Natural killer cell (primary cell): ENCODE measurements around the gene SIRT5. TPM values are rescaled to one million over a fixed set of nuclear protein-coding genes. Genes with fewer than 3 reads are reported as not detected.

Experiments
- ATAC-seq, 3 donors: fragments of 150-1000 bp in 2 of 3; fragments of 200-7000 bp in 1 of 3; cut with Tn5 transposase; 1 replicate in 1 of 3; 2 replicates in 2 of 3; pipeline ENCODE4 v1.10.0; 2021; ENCODE audit warnings: mild to moderate bottlenecking in 2 of 3, moderate library complexity in 2 of 3
- DNase-seq, 2 donors: peaks; one replicate each; pipeline versions ENCODE4 v3.0.0 to v3.0.0-alpha.2; 2013 to 2021; ENCODE audit warnings: mixed read lengths in 1 of 2
- H3K27ac ChIP-seq: one replicate; pipeline ENCODE4 v1.5.1; 2013; ENCODE audit warnings: mild to moderate bottlenecking, low read length
- H3K27me3 ChIP-seq: one replicate; pipeline ENCODE4 v1.6.1; 2013; ENCODE audit warnings: low read length; ENCODE audit not compliant: control insufficient read depth, insufficient read depth
- H3K36me3 ChIP-seq: one replicate; pipeline ENCODE4 v1.6.1; 2013; ENCODE audit warnings: low read length; ENCODE audit not compliant: control insufficient read depth, insufficient read depth
- H3K4me1 ChIP-seq: one replicate; pipeline ENCODE4 v1.6.1; 2013; ENCODE audit warnings: low read length; ENCODE audit not compliant: control insufficient read depth, insufficient read depth
- H3K4me3 ChIP-seq: one replicate; pipeline ENCODE4 v1.5.1; 2013; ENCODE audit warnings: low read length
- H3K9me3 ChIP-seq: one replicate; pipeline ENCODE4 v1.6.1; 2013; ENCODE audit warnings: low read length; ENCODE audit not compliant: control insufficient read depth, insufficient read depth
- H3K27ac Mint-ChIP-seq, 2 donors: one replicate each; pipeline ENCODE4 v1.8.0; 2022; ENCODE audit warnings: mild to moderate bottlenecking in 2 of 2, mixed read lengths in 2 of 2, moderate library complexity in 1 of 2
- H3K27me3 Mint-ChIP-seq, 2 donors: one replicate each; pipeline ENCODE4 v1.8.0; 2022; ENCODE audit warnings: low read depth in 2 of 2, mixed read lengths in 2 of 2
- H3K36me3 Mint-ChIP-seq: one replicate; pipeline ENCODE4 v1.8.0; 2022; ENCODE audit warnings: mixed read lengths
- H3K4me1 Mint-ChIP-seq, 2 donors: one replicate each; pipeline ENCODE4 v1.8.0; 2022; ENCODE audit warnings: mixed read lengths in 2 of 2
- H3K4me3 Mint-ChIP-seq: one replicate; pipeline ENCODE4 v1.8.0; 2022; ENCODE audit warnings: mild to moderate bottlenecking, moderate library complexity, mixed read lengths
- H3K9me3 Mint-ChIP-seq, 2 donors: one replicate each; pipeline ENCODE4 v1.8.0; 2022; ENCODE audit warnings: mixed read lengths in 2 of 2
- CTCF ChIP-seq: fragments of 200-600 bp; IDR thresholded peaks from one replicate; pipeline ENCODE4 v1.8.0; 2022; ENCODE audit warnings: antibody characterized with exemption
- WGBS: methylation state at CpG from one replicate; pipeline ENCODE4 v1.1.7; 2013; ENCODE audit warnings: missing lambda C conversion rate; ENCODE audit not compliant: insufficient coverage; 5-methylcytosine and 5-hydroxymethylcytosine counted together
- intact Hi-C: fragments of 100-400 bp; cut with micrococcal nuclease; formaldehyde crosslinking; loops from one replicate; pipeline ENCODE4 v1.14.2; 2022
- total RNA-seq, 4 donors: library from RNA; stranded (reverse); fragments of 120-200 nt in 1 of 4; gene quantifications; one replicate each; pipeline versions ENCODE4 v1.2.3 to v1.2.4, GENCODE V29; 2013 to 2022

The SIRT5 gene
- total RNA-seq, 3 donors from 2014 or later (not counting 1 experiment from before 2014, with no cell fraction given): 8.8 to 13.9 (median 12.2) TPM

GRCh38 chr6:13526727-13527670 is 47.4 kb upstream of the SIRT5 start:
- Histone ChIP-seq H3K36me3 (no peaks in the 10 kb centered on the region), H3K4me3 (no peak overlapping the region), H3K9me3 (no peaks in the 10 kb centered on the region), H3K27ac (peak overlapping the region; percentile 75), H3K27me3 (no peaks in the 10 kb centered on the region), H3K4me1 (peaks cover 19% of the 10 kb centered on the region)
- WGBS: 31% methylated on average over 17 of the region's 17 CpGs
- H3K4me1 Mint-ChIP-seq: peaks cover 17 to 24% of the 10 kb centered on the region in 2 donors
- TF ChIP-seq CTCF: no peak
- peak overlapping the region; percentile 75 to 83 for H3K27ac Mint-ChIP-seq
- H3K36me3 Mint-ChIP-seq: no peaks in the 10 kb centered on the region
- DNase-seq (peak; percentile 27 to 62), ATAC-seq (peak; percentile 86 to 91 (median 86))
- intact Hi-C loops: loop anchor here (5.0 kb wide), 2 partner anchors 40 to 100 kb away; partner anchors contain the start of gene GFOD1
- H3K4me3 Mint-ChIP-seq: peak overlapping the region; percentile 87
- no peaks in the 10 kb centered on the region for H3K27me3 Mint-ChIP-seq
- no peaks in the 10 kb centered on the region for H3K9me3 Mint-ChIP-seq

DNA sequence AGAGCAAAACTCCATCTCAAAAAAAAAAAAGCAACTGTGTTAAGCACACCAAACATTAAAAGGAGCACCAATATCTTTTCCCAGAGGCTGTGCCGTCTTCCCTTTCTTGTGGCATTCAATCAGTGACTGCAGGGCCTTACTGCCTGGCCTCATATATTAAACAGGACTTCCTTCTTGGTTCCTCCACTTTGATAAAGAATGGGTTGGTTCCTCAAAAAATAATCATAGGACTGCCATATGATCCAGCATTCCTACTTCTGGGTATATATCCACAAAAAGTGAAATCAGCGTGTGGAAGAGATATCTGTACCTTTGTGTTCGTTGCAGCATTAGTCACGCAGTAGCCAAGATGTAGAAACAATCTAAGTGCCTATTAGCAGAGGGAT is 46.7 kb upstream of the SIRT5 start:
- DNase-seq: no peak
- H3K36me3 ChIP-seq: no peaks in the 10 kb centered on the region
- peak overlapping the region; percentile 75 to 83 for H3K27ac Mint-ChIP-seq
- H3K27me3 ChIP-seq: no peaks in the 10 kb centered on the region
- peak overlapping the region; percentile 75 for H3K27ac ChIP-seq
- TF ChIP-seq CTCF: no peak
- peaks cover 17 to 24% of the 10 kb centered on the region in 2 donors for H3K4me1 Mint-ChIP-seq
- H3K9me3 ChIP-seq: no peaks in the 10 kb centered on the region
- H3K4me1 ChIP-seq: peaks cover 19% of the 10 kb centered on the region
- ATAC-seq: no peak
- H3K4me3 Mint-ChIP-seq: peak overlapping the region; percentile 14
- no peak overlapping the region for H3K4me3 ChIP-seq
- H3K27me3 Mint-ChIP-seq: no peaks in the 10 kb centered on the region
- no peaks in the 10 kb centered on the region for H3K36me3 Mint-ChIP-seq
- intact Hi-C loops: loop anchor here (5.0 kb wide), 2 partner anchors 40 to 100 kb away; partner anchors contain the start of gene GFOD1
- 77% methylated on average over 4 of the region's 4 CpGs for WGBS
- H3K9me3 Mint-ChIP-seq: no peaks in the 10 kb centered on the region

DNA sequence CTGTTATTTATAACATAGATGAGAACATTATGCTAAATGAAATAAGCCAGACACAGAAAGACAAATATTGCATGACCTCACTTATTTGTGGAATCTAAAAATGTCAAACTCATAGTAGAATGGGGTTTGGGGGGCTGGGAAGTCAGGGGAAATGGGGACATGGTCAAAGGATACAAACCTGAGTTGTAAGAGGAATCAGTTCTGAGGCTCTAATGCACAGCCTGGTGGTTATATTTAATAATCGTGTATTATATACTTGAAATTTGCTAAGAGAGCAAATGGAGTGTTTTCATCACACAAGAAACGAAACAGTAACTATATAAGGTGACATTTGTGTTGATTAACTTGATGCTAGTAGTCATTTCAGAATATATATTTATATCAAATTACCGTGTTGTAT is 46.2 kb upstream of the SIRT5 start:
- Mint-ChIP-seq H3K4me3 (peak overlapping the region; percentile 17), H3K9me3 (no peaks in the 10 kb centered on the region), H3K27ac (peak overlapping the region in 1 of 2 donors; percentile 83), H3K36me3 (no peaks in the 10 kb centered on the region), H3K4me1 (peaks cover 17 to 24% of the 10 kb centered on the region in 2 donors), H3K27me3 (no peaks in the 10 kb centered on the region)
- Histone ChIP-seq H3K4me1 (peaks cover 19% of the 10 kb centered on the region), H3K36me3 (no peaks in the 10 kb centered on the region), H3K27ac (no peak overlapping the region), H3K4me3 (no peak overlapping the region), H3K27me3 (no peaks in the 10 kb centered on the region), H3K9me3 (no peaks in the 10 kb centered on the region)
- 60% methylated on average over 1 of the region's 3 CpGs for WGBS
- no peak for TF ChIP-seq CTCF
- ATAC-seq (no peak), DNase-seq (no peak)
- intact Hi-C loops: loop anchor here (5.0 kb wide), 2 partner anchors 41 to 101 kb away; partner anchors contain the start of gene GFOD1
